H1 (cell line): ENCODE results near the gene CORO7. TPM values are rescaled to one million over a fixed set of nuclear protein-coding genes. Genes with fewer than 3 reads are reported as not detected.

Source experiments
- ASH2L ChIP-seq: fragments of 200-600, 300-600 bp; sonication (generic); IDR thresholded peaks from one replicate; pipeline ENCODE4 v1.7.1; 2017; ENCODE audit warnings: low read length
- EGR1 ChIP-seq: IDR thresholded peaks from 2 replicates; pipeline ENCODE4 v1.6.1; 2011; ENCODE audit warnings: low read depth, low read length, borderline replicate concordance
- JUND ChIP-seq: IDR thresholded peaks from 2 replicates; pipeline ENCODE4 v1.6.1; 2011; ENCODE audit warnings: mild to moderate bottlenecking, improper control_type of control experiment, low read length
- KDM1A ChIP-seq: fragments of 200-600, 300-600 bp; sonication (generic); IDR thresholded peaks from 2 replicates; pipeline ENCODE4 v1.7.1; 2016; ENCODE audit warnings: mild to moderate bottlenecking, low read length, borderline replicate concordance
- KDM4A ChIP-seq: IDR thresholded peaks from one replicate; pipeline ENCODE4 v1.7.1; 2012; ENCODE audit warnings: low read depth, mild to moderate bottlenecking, moderate library complexity, low read length, inconsistent platforms; ENCODE audit not compliant: severe bottlenecking
- SP4 ChIP-seq: IDR thresholded peaks from 2 replicates; pipeline ENCODE4 v1.6.1; 2012; ENCODE audit warnings: low read length, inconsistent platforms
- TBP ChIP-seq: IDR thresholded peaks from 2 replicates; pipeline ENCODE4 v1.6.1; 2011; ENCODE audit warnings: low read depth, low read length, improper control_type of control experiment
- polyA plus RNA-seq, 7 experiments: library from polyadenylated mRNA; depleted of rRNA in 3 of 7; stranded (reverse) in 5 of 7; unstranded in 2 of 7; fragments of >200 nt in 5 of 7; fragments of 200-250 nt in 2 of 7; gene quantifications; 1 replicate in 5 of 7; 2 replicates in 1 of 7; 4 replicates in 1 of 7; pipeline versions ENCODE4 v1.2.1 to v1.2.3, GENCODE V29; 2011 to 2013; ENCODE audit warnings: missing spikeins in 2 of 7, mixed read lengths in 2 of 7
- total RNA-seq: library from RNA; stranded (reverse); fragmentation: NEBNext Ultra II Directional; extraction: Animal tissue kit (Norgen Biotek cat#: 25700); gene quantifications from 2 replicates; pipeline ENCODE4 v1.2.1, GENCODE V29; 2021
- TF ChIP-seq, protein P1 (sequence below), 3 experiments: IDR thresholded peaks; 1 replicate in 2 of 3; 2 replicates in 1 of 3; pipeline versions ENCODE4 v1.5.1 to v1.6.1; 2011; ENCODE audit warnings: low read length in 3 of 3, mild to moderate bottlenecking in 3 of 3, inconsistent platforms in 2 of 3, low read depth in 1 of 3, moderate library complexity in 1 of 3; ENCODE audit not compliant: insufficient read depth in 1 of 3; ENCODE audit errors: control extremely low read depth in 1 of 3

Gene CORO7
- total and polyA plus RNA-seq, 2 of the 8 experiments (the other 6 are each of a cell fraction or from before 2014, with no cell fraction given) = 25.2 to 29.8 TPM

DNA sequence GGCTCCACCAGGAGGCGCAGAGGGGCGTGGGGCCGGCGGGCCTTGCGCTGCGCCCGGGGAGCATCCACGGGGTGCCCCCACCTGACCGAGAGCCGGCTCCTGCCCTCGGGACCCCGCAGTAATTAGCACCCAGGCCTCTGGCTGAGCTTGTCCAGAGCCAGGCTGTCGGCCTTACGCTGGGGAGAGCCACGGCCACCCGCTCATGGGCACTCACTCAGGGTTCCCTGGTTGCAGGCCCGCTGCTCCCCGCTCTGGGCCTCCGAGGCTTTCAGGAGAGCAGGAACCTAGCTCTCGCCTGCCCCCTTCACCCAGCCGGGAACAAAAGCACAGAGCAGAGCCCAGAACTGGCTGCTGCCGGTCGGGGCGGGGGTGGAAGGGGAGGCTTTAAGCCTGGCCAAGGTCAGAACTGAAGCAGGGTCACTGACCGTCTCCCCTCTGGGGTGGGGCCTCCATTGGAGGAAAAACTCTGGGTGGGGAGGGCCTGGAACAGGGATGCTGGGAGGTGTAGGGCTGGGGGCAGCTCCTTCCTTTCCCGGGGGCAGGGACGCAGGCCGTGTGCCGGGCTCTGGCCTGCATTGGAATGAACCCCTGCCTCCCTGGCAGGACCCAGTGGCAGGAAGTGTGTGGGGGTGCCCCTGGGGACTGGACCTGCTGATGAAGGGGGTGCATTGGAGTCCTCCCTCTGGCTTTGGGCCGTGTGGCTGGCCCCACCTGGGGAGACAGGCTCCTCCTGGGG lies 88.2 kb downstream of the CORO7 start (continued):
- TF ChIP-seq KDM4A (peak; percentile 52), TBP (peak; percentile 54; the same call in 1 of the 2 replicates), JUND (no peak), SP4 (no peak), KDM1A (0 out of 2 replicates have a peak, but pooled peaks have one; percentile 16), EGR1 (peak; percentile 23; the same call in 1 of the 2 replicates), ASH2L (peak; percentile 48)
- TF ChIP-seq, protein P1, sequence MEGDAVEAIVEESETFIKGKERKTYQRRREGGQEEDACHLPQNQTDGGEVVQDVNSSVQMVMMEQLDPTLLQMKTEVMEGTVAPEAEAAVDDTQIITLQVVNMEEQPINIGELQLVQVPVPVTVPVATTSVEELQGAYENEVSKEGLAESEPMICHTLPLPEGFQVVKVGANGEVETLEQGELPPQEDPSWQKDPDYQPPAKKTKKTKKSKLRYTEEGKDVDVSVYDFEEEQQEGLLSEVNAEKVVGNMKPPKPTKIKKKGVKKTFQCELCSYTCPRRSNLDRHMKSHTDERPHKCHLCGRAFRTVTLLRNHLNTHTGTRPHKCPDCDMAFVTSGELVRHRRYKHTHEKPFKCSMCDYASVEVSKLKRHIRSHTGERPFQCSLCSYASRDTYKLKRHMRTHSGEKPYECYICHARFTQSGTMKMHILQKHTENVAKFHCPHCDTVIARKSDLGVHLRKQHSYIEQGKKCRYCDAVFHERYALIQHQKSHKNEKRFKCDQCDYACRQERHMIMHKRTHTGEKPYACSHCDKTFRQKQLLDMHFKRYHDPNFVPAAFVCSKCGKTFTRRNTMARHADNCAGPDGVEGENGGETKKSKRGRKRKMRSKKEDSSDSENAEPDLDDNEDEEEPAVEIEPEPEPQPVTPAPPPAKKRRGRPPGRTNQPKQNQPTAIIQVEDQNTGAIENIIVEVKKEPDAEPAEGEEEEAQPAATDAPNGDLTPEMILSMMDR (IDR thresholded peaks at IDR 0.05; ENCODE audit: control extremely low read depth in 1 of 3, insufficient read depth in 1 of 3, low read depth in 1 of 3, low read length in 3 of 3) = peak; percentile 60 to 76 (median 71)
